ENCODE data around the gene KLHL1.

The KLHL1 gene

DNA sequence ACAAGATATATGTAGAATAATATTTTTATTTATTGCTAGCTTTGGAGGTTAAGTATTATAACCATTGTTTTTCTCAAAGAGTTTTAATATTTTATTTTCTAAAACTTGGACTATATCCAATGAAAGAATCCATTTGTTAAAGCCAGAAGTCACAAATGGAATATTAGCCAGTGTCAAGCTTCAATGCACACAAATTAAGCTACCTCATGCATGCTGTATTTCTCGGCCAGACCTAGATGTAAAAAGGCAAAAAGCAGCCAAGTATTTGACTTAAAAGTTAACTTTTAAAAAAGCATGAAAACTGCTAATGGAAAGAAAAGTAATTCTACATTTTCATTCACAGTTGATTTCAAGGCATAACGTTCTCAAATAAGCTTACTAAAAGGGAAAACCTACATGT is 160.7 kb downstream of the KLHL1 start:
- DNase-seq (ENCODE audit: low read depth, low spot score), result no peak

DNA sequence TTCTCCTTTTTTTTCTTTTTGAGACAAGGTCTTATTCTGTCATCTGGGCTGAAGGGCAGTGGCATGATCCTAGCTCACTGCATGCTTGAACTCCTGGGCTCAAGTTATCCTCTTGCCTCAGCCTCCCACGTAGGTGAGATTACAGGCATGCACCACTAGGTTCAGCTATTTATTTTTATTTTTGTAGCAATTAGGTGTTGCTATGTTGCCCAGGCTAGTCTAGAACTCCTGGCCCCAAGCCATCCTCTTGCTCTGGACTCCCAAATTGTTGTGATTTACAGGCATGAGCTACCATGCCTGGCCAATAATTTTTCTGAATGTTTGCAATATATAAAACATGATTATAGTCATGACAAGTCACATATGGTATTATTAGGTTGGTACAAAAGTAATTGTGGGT is 161.7 kb downstream of the KLHL1 start:
- DNase-seq (ENCODE audit: low read depth, low spot score), result no peak
- POLR2A ChIA-PET, result no interaction called here
- TF ChIP-seq, protein P1, sequence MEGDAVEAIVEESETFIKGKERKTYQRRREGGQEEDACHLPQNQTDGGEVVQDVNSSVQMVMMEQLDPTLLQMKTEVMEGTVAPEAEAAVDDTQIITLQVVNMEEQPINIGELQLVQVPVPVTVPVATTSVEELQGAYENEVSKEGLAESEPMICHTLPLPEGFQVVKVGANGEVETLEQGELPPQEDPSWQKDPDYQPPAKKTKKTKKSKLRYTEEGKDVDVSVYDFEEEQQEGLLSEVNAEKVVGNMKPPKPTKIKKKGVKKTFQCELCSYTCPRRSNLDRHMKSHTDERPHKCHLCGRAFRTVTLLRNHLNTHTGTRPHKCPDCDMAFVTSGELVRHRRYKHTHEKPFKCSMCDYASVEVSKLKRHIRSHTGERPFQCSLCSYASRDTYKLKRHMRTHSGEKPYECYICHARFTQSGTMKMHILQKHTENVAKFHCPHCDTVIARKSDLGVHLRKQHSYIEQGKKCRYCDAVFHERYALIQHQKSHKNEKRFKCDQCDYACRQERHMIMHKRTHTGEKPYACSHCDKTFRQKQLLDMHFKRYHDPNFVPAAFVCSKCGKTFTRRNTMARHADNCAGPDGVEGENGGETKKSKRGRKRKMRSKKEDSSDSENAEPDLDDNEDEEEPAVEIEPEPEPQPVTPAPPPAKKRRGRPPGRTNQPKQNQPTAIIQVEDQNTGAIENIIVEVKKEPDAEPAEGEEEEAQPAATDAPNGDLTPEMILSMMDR (IDR thresholded peaks at IDR 0.05; ENCODE audit: insufficient read depth, low read length, missing control alignments), result no peak
- no peak overlapping the region for H3K4me3 ChIP-seq (ENCODE audit: low read depth, low read length)
- CTCF ChIA-PET, result no interaction called here

More for the DNA sequence above, 160.7 kb downstream of the KLHL1 start:
- POLR2A ChIA-PET, result no interaction called here
- no peak overlapping the region for H3K4me3 ChIP-seq (ENCODE audit: low read depth, low read length)
- CTCF ChIA-PET, result no interaction called here
- TF ChIP-seq, protein P1 (IDR thresholded peaks at IDR 0.05; ENCODE audit: insufficient read depth, low read length, missing control alignments), result no peak

DNA sequence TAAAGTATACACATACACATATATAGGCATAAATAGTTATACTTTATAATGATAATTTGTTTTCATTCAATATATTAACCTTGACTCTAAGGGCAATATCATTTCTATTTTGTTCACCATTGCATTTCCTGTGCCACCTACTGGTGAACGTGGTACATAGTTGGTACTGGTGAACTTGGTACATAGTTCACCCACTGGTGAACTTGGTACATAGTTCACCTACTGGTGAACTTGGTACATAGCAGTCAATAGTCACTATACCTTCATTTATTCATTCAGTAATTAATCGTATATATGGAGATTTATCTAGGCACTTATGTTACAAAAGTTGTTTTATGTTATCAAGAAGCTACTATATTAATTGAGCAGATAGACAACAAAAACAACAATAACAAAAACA is 173.2 kb downstream of the KLHL1 start:
- DNase-seq (ENCODE audit: low read depth, low spot score), result no peak
- CTCF ChIA-PET, result no interaction called here
- H3K4me3 ChIP-seq (ENCODE audit: low read depth, low read length), result no peak overlapping the region
- TF ChIP-seq, protein P1 (IDR thresholded peaks at IDR 0.05; ENCODE audit: insufficient read depth, low read length, missing control alignments), result no peak
- POLR2A ChIA-PET, result no interaction called here

DNA sequence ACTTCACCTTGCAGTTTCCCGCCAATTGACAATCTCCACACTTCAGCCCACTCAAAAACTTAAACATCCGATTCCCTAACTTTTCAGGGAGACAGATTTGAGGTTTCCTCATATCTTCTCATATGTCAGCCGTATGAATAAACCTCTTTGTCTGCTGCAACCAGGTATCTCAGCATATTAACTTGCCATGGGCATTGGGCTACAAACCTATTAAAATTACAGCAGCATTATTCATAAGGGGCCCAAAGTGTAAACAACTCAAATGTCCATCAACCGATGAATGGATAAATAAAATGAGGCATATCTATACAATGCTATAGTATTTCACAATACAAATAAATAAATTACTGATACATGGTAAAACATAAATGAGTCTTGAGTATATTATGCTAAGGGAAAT is 180.0 kb downstream of the KLHL1 start:
- TF ChIP-seq, protein P1 (IDR thresholded peaks at IDR 0.05; ENCODE audit: insufficient read depth, low read length, missing control alignments), result no peak
- DNase-seq (ENCODE audit: low read depth, low spot score), result no peak
- CTCF ChIA-PET, result no interaction called here
- H3K4me3 ChIP-seq (ENCODE audit: low read depth, low read length), result no peak overlapping the region
- POLR2A ChIA-PET, result no interaction called here

DNA sequence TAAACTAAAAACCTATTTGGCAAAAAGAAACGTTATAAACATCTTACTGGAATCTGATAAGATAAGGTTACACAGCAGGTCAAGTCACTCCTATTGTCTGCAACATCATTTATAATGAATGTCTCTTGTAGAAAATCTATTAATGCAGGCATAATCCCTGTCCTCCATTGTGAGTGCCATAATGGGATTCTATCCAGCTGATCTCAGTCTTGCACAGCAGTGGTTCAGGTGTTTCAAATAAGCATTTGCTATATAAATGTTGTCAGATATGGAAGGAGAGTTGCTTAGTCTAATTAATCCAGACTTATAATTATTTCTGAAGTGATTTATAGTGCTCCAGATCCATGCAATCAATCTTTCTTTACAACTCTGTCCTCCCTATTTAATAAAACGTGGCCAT is 187.1 kb downstream of the KLHL1 start:
- ChIA-PET CTCF (no interaction called here), POLR2A (no interaction called here)
- TF ChIP-seq, protein P1 (IDR thresholded peaks at IDR 0.05; ENCODE audit: insufficient read depth, low read length, missing control alignments), result no peak
- no peak overlapping the region for H3K4me3 ChIP-seq (ENCODE audit: low read depth, low read length)
- no peak for DNase-seq (ENCODE audit: low read depth, low spot score)

DNA sequence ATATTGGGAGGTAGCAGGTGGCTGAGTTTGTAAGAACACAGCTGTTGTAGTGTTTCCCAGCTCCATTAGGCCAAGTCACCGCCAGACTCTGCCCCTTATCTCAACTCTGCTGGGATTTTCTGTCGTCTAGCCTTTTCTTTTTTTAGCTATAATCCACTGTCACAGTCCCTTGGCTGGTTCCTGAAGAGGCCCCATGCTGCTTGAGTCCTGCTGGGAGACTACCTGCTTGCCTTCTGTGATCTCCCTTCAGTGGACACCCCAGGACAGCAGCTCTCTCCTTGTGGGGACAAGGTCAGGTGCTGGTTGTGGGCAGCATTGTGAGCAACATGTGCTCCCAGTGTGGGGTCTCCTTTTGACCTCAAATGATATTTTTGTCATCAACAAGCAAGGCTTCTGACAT is 195.6 kb downstream of the KLHL1 start:
- no peak overlapping the region for H3K4me3 ChIP-seq (ENCODE audit: low read depth, low read length)
- POLR2A ChIA-PET, result interaction anchor here (0.7 kb wide), 1 partner anchor 10 kb away, joined by 3 read pairs; no protein-coding TSS in a partner anchor
- CTCF ChIA-PET, result no interaction called here
- DNase-seq (ENCODE audit: low read depth, low spot score), result no peak
- TF ChIP-seq, protein P1 (IDR thresholded peaks at IDR 0.05; ENCODE audit: insufficient read depth, low read length, missing control alignments), result no peak

All from AG04449 (cell line).